Measurements from ENCODE around the gene HSF2. TPM values are rescaled to one million over a fixed set of nuclear protein-coding genes. Genes with fewer than 3 reads are reported as not detected.

Gene HSF2
- polyA plus RNA-seq, 2 of the 4 experiments (the other 2 are of a cell fraction) = 9.2 to 25.9 TPM

GRCh38 chr6:122369536-122369935, 29.9 kb upstream of the HSF2 start:
- 0% methylated on average over 1 of the region's 1 CpG for WGBS (ENCODE audit: missing lambda C conversion rate)
- no peak overlapping the region for H3K4me3 ChIP-seq
- ChIA-PET CTCF (no interaction called here), POLR2A (no interaction called here)
- H3K9me3 ChIP-seq = no peaks in the 10 kb centered on the region
- no peak overlapping the region for H3K27ac ChIP-seq
- H3K4me1 ChIP-seq = no peaks in the 10 kb centered on the region
- no peak for ATAC-seq
- H3K4me2 ChIP-seq = no peak overlapping the region
- peak; percentile 39 for TF ChIP-seq MAFK (IDR thresholded peaks at IDR 0.05; ENCODE audit: partially characterized antibody)
- no peak for TF ChIP-seq EP300 (IDR thresholded peaks at IDR 0.05)
- DNase-seq (ENCODE audit: low read depth in 1 of 2, low spot score in 1 of 2) = no peak
- FAIRE-seq = no peak

- ATAC-seq (no peak), FAIRE-seq (no peak), DNase-seq (ENCODE audit: low read depth in 1 of 2, low spot score in 1 of 2) (no peak)
- ChIA-PET CTCF (no interaction called here), POLR2A (no interaction called here)
- Histone ChIP-seq H3K4me2 (no peak overlapping the region), H3K27ac (no peak overlapping the region), H3K4me3 (no peak overlapping the region), H3K9me3 (no peaks in the 10 kb centered on the region), H3K4me1 (no peaks in the 10 kb centered on the region)
- 0% methylated on average over 2 of the region's 2 CpGs for WGBS (ENCODE audit: missing lambda C conversion rate)
- TF ChIP-seq ESRRA (IDR thresholded peaks at IDR 0.05; ENCODE audit: borderline replicate concordance, low read length) = no peak
- 0 out of 5 replicates have a peak, but pooled peaks have one; percentile 6 to 22 for TF ChIP-seq RAD21 (conservative IDR thresholded peaks at IDR 0.05 in 1 of 2, IDR thresholded peaks at IDR 0.05 in 1 of 2)
- TF ChIP-seq FOSL2 (IDR thresholded peaks at IDR 0.05) = no peak
- no peak for TF ChIP-seq FOSL2 (CRISPR knock-in tag; IDR thresholded peaks at IDR 0.05)
- TF ChIP-seq CTCF (IDR thresholded peaks at IDR 0.05) = 0 out of 3 replicates have a peak, but pooled peaks have one; percentile 17
- no peak for TF ChIP-seq CHD2 (IDR thresholded peaks at IDR 0.05; ENCODE audit: low read length, partially characterized antibody)
- no peak for TF ChIP-seq ZC3H11A (IDR thresholded peaks at IDR 0.05)
Measured at GRCh38 chr6:122372647-122373046, 26.8 kb upstream of the HSF2 start.

- FAIRE-seq (no peak), DNase-seq (ENCODE audit: low read depth in 1 of 2, low spot score in 1 of 2) (no peak), ATAC-seq (no peak)
- Histone ChIP-seq H3K27ac (no peak overlapping the region), H3K4me2 (no peak overlapping the region), H3K9me3 (no peaks in the 10 kb centered on the region), H3K4me1 (no peaks in the 10 kb centered on the region), H3K4me3 (no peak overlapping the region)
- CTCF ChIA-PET = no interaction called here
- TF ChIP-seq POLR2AphosphoS2 (conservative IDR thresholded peaks at IDR 0.05; ENCODE audit: low read length) (no peak), CBX2 (IDR thresholded peaks at IDR 0.05; ENCODE audit: borderline replicate concordance, low read depth) (no peak), TP53 (CRISPR knock-in tag; IDR thresholded peaks at IDR 0.05) (no peak), HOXB13 (CRISPR knock-in tag; IDR thresholded peaks at IDR 0.05; ENCODE audit: low read depth) (no peak), BCL3 (IDR thresholded peaks at IDR 0.05) (no peak), ZFP36 (IDR thresholded peaks at IDR 0.05; ENCODE audit: borderline replicate concordance, partially characterized antibody) (no peak), ZSCAN20 (CRISPR knock-in tag; IDR thresholded peaks at IDR 0.05) (no peak), RCOR1 (IDR thresholded peaks at IDR 0.05; ENCODE audit: low read depth, low read length) (no peak), HDAC2 (IDR thresholded peaks at IDR 0.05) (no peak), GATA3 (IDR thresholded peaks at IDR 0.05; ENCODE audit: borderline replicate concordance) (no peak), ELK1 (IDR thresholded peaks at IDR 0.05; ENCODE audit: low read depth, low read length) (no peak), ZC3H11A (IDR thresholded peaks at IDR 0.05) (no peak), RNF2 (IDR thresholded peaks at IDR 0.05; ENCODE audit: borderline replicate concordance, low read depth) (no peak), SMC3 (IDR thresholded peaks at IDR 0.05) (no peak), NFE2L2 (conservative IDR thresholded peaks at IDR 0.05; ENCODE audit: low read length) (no peak), MYC (IDR thresholded peaks at IDR 0.05; ENCODE audit: borderline replicate concordance, low read length) (no peak), HOXB5 (CRISPR knock-in tag; IDR thresholded peaks at IDR 0.05) (no peak)
- TF ChIP-seq, protein P1, sequence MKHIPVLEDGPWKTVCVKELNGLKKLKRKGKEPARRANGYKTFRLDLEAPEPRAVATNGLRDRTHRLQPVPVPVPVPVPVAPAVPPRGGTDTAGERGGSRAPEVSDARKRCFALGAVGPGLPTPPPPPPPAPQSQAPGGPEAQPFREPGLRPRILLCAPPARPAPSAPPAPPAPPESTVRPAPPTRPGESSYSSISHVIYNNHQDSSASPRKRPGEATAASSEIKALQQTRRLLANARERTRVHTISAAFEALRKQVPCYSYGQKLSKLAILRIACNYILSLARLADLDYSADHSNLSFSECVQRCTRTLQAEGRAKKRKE (CRISPR knock-in tag; IDR thresholded peaks at IDR 0.05; ENCODE audit: low read depth) = no peak
- TF ChIP-seq, protein P2, sequence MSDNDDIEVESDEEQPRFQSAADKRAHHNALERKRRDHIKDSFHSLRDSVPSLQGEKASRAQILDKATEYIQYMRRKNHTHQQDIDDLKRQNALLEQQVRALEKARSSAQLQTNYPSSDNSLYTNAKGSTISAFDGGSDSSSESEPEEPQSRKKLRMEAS (IDR thresholded peaks at IDR 0.05) = no peak
- TF ChIP-seq, protein P3, sequence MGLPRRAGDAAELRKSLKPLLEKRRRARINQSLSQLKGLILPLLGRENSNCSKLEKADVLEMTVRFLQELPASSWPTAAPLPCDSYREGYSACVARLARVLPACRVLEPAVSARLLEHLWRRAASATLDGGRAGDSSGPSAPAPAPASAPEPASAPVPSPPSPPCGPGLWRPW (IDR thresholded peaks at IDR 0.05) = no peak
- WGBS (ENCODE audit: missing lambda C conversion rate) = 23% methylated on average over 2 of the region's 2 CpGs
- POLR2A ChIA-PET = no interaction called here
Measured at GRCh38 chr6:122374307-122374706, 25.1 kb upstream of the HSF2 start.
